HG02763 (cell line): ENCODE results near the gene CDKN1A.

Source experiments
- ATAC-seq: cut with Tn5 transposase; IDR thresholded peaks from one replicate; pipeline ENCODE4 v1.9.1; 2021; ENCODE audit warnings: mild to moderate bottlenecking, moderate library complexity; ENCODE audit not compliant: unreplicated experiment

The CDKN1A gene

GRCh38 chr6:36735110-36736071, 56.9 kb downstream of the CDKN1A start:
- ATAC-seq = no peak
